GM12873 (cell line): ENCODE data around the gene OR2S2.

Experiments
- CTCF ChIP-seq: IDR thresholded peaks from 2 replicates; pipeline ENCODE4 v1.5.1; 2012; ENCODE audit warnings: low read depth, mild to moderate bottlenecking, moderate library complexity, low read length, control low read depth; ENCODE audit not compliant: insufficient read depth; ENCODE audit errors: missing control alignments

Gene OR2S2

GRCh38 chr9:35944841-35945240 is 13.1 kb downstream of the OR2S2 start:
- no peak for TF ChIP-seq CTCF

- TF ChIP-seq CTCF, result no peak
Measured at GRCh38 chr9:35944173-35944572, 13.8 kb downstream of the OR2S2 start.

DNA sequence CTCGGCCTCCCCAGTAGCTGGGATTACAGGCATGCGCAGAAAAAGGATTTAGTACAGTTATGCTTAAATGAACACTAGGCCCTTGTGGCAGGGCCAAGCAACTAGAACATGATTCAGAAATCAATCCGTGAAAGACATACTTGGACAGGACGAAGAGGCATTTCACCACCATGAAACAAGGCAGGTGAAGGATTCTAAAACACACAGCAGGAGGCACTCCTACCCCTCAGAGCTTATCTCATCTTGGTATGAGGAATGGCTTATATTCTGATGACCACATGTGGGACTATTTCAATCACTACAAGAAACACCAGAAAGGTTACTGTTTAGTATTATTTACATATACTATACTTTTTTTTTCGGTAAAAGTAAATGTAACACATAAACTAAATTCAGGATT is 15.7 kb downstream of the OR2S2 start:
- TF ChIP-seq CTCF, result no peak

DNA sequence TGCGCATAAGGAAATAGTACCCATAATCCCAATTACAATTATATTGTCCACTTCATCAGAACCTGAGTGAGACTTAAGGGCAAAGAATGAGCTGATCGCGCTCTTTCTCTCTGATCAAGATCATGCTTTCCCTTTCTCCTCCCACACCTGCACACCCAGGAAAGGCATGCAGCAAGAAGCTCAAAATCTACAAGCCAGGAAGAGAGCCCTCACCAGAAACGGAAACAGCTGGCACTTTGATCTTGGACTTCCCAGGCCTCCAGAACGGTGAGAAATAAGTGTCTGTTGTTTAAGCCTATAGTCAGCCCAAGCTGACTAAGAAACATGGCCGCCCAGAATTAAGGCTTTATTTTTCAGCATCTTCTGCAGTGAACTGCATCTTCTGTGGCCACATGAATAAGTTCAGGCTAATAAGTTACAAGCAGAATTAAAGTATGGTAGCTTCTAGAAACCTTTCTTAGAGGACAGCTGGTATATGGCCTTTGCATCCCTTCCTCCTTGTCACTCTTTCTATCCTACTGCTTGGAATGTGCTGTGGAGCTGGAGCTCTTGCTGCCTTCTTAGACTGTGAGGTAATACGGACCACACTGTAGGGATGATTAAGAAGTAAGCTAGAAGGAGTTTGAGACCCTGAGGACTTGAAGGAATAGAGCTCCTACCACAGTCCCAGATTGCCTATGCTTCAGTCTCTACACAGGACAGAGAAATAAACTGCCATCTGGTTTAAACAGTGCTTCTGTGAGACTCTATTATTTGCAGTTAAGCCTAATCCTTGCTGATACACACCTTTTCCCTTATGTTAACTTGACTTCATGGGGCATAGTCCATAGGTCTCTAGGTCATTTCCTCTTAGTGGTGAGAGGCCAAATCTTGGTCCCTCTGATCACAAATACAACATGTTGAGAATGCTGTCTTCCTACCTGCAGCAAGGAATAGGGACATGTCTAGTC is 17.2 kb downstream of the OR2S2 start:
- no peak for TF ChIP-seq CTCF

- no peak for TF ChIP-seq CTCF
Measured at GRCh38 chr9:35939679-35940250, 18.2 kb downstream of the OR2S2 start.

GRCh38 chr9:35938474-35939356 is 19.2 kb downstream of the OR2S2 start:
- no peak for TF ChIP-seq CTCF

GRCh38 chr9:35937227-35937626 is 20.7 kb downstream of the OR2S2 start:
- no peak for TF ChIP-seq CTCF
